Daoy (cell line): ENCODE data around the gene ZCWPW1. TPM values are rescaled to one million over a fixed set of nuclear protein-coding genes. Genes with fewer than 3 reads are reported as not detected.
"Not testable (repeated sequence)": the region's sequence is repeated elsewhere in the genome, so short reads cannot be mapped to it uniquely, and the experiment has no call there.

Experiments
- DNase-seq: peaks from one replicate; pipeline ENCODE4 v3.0.0-alpha.2; 2015; ENCODE audit warnings: low read depth
- total RNA-seq: library from RNA; depleted of rRNA; stranded (reverse); fragments of >200 nt; shearing (Covaris generic); gene quantifications from 2 replicates; pipeline ENCODE4 v1.2.3, GENCODE V29; 2014

The ZCWPW1 gene
- total RNA-seq, 1 experiment from 2014 or later: 5.2 TPM

- DNase-seq: no peak
These were observed 28.1 kb upstream of the ZCWPW1 start for GRCh38 chr7:100456562-100456961.

GRCh38 chr7:100455206-100455605, 26.7 kb upstream of the ZCWPW1 start:
- no peak for DNase-seq

- DNase-seq: not testable (repeated sequence)
These were observed 25.4 kb upstream of the ZCWPW1 start for GRCh38 chr7:100453854-100454253.

- no peak for DNase-seq
These were observed 24.0 kb upstream of the ZCWPW1 start for GRCh38 chr7:100452513-100452912.

- no peak for DNase-seq
These were observed 20.8 kb upstream of the ZCWPW1 start for GRCh38 chr7:100449190-100449795.

- DNase-seq: not testable (repeated sequence)
These were observed 18.9 kb upstream of the ZCWPW1 start for GRCh38 chr7:100447363-100447762.

- no peak for DNase-seq
These were observed 17.5 kb upstream of the ZCWPW1 start for GRCh38 chr7:100446040-100446439.

- DNase-seq: peak; percentile 90
These were observed 16.1 kb upstream of the ZCWPW1 start for GRCh38 chr7:100444311-100445278.

- no peak for DNase-seq
These were observed 14.8 kb upstream of the ZCWPW1 start for GRCh38 chr7:100443096-100443840.

- DNase-seq: no peak
These were observed 13.4 kb upstream of the ZCWPW1 start for GRCh38 chr7:100441641-100442535.

GRCh38 chr7:100439244-100439643, 10.7 kb upstream of the ZCWPW1 start:
- DNase-seq: not testable (repeated sequence)

- DNase-seq: not testable (repeated sequence)
These were observed 10.2 kb upstream of the ZCWPW1 start for GRCh38 chr7:100438731-100439130.

GRCh38 chr7:100438172-100438571, 9.7 kb upstream of the ZCWPW1 start:
- DNase-seq: no peak

GRCh38 chr7:100437150-100438100, 8.9 kb upstream of the ZCWPW1 start:
- DNase-seq: no peak

- peak; percentile 70 for DNase-seq
These were observed 7.2 kb upstream of the ZCWPW1 start for GRCh38 chr7:100435401-100436304.

GRCh38 chr7:100434297-100435144, 6.0 kb upstream of the ZCWPW1 start:
- DNase-seq: no peak

GRCh38 chr7:100433592-100434296, 5.2 kb upstream of the ZCWPW1 start:
- no peak for DNase-seq

- DNase-seq: no peak
These were observed 4.7 kb upstream of the ZCWPW1 start for GRCh38 chr7:100433276-100433591.
